K562 (cell line): ENCODE results near the gene CTXND1. TPM values are rescaled to one million over a fixed set of nuclear protein-coding genes. Genes with fewer than 3 reads are reported as not detected.

ENCODE experiments used
- ATAC-seq: fragments of 200-7000 bp; cut with Tn5 transposase; 3 replicates; pipeline ENCODE4 v1.9.1; 2020; ENCODE audit warnings: moderate library complexity
- BruUV-seq: library from RNA; stranded (reverse); fragments of 400-500 nt; replicated peaks from 2 replicates; lab custom pipeline; 2021; lab: Mats Ljungman, UMichigan
- CTCF ChIA-PET: fragments of 300-600 bp; formaldehyde crosslinking; extraction: SDS; loops from one replicate; lab custom pipeline; 2021; ENCODE audit warnings: low intra/inter-chr PET ratio; lab: Yijun Ruan, JAX
- POLR2A ChIA-PET: fragments of 300-600, 350-650 bp; sonication (Branson Sonifier 250); formaldehyde crosslinking; extraction: SDS; loops from one replicate; lab custom pipeline; 2021; ENCODE audit warnings: antibody characterized with exemption, inconsistent platforms; lab: Yijun Ruan, JAX
- DNase-seq, 4 experiments: peaks; one replicate each; pipeline versions ENCODE4 v3.0.0 to v3.0.0-alpha.2; 2011 to 2018; ENCODE audit warnings: low spot score in 3 of 4, mixed read lengths in 3 of 4; ENCODE audit errors: extremely low read depth in 1 of 4
- FAIRE-seq: peaks from 2 replicates; lab custom pipeline; 2011; peaks lifted over from hg19 to GRCh38; lab: Jason Lieb, UNC
- H2AFZ ChIP-seq: 2 replicates; pipeline ENCODE4 v1.6.0; 2011; ENCODE audit warnings: low read depth, low read length, control low read depth, inconsistent platforms
- H3K27ac ChIP-seq: fragments of 200-600 bp; 3 replicates; pipeline ENCODE4 v1.8.0; 2011; ENCODE audit warnings: low read depth, mild to moderate bottlenecking, control low read depth, inconsistent platforms, low read length, moderate library complexity, mixed read lengths; ENCODE audit errors: extremely low read depth
- H3K27me3 ChIP-seq, 2 experiments: fragments of 300-600 bp in 1 of 2; 2 replicates in 1 of 2; 3 replicates in 1 of 2; pipeline versions ENCODE4 v1.6.0 to v1.8.0; 2011; ENCODE audit warnings: inconsistent platforms in 2 of 2, low read length in 2 of 2, mild to moderate bottlenecking in 1 of 2, mixed read lengths in 1 of 2, moderate library complexity in 1 of 2; ENCODE audit not compliant: control insufficient read depth in 2 of 2, insufficient read depth in 2 of 2
- H3K36me3 ChIP-seq: fragments of 300-600 bp; 3 replicates; pipeline ENCODE4 v1.8.0; 2011; ENCODE audit warnings: mild to moderate bottlenecking, low read length, inconsistent platforms; ENCODE audit not compliant: control insufficient read depth, insufficient read depth
- H3K4me1 ChIP-seq, 2 experiments: fragments of 200-600 bp in 1 of 2; replicated peaks in 1 of 2; 2 replicates in 1 of 2; 3 replicates in 1 of 2; pipeline versions ENCODE4 v1.5.1 to v1.8.0; 2011; ENCODE audit warnings: inconsistent platforms in 2 of 2, low read length in 2 of 2, mild to moderate bottlenecking in 1 of 2, mixed read lengths in 1 of 2, moderate library complexity in 1 of 2; ENCODE audit not compliant: control insufficient read depth in 2 of 2, insufficient read depth in 2 of 2
- H3K4me2 ChIP-seq: 2 replicates; pipeline ENCODE4 v1.6.1; 2011; ENCODE audit warnings: low read length, control low read depth, inconsistent platforms, mixed read lengths; ENCODE audit not compliant: insufficient read depth
- H3K4me3 ChIP-seq: fragments of 200-600 bp; sonication (generic), shearing (Covaris generic); 2 replicates; pipeline ENCODE4 v1.5.1; 2016; ENCODE audit warnings: control low read depth, inconsistent platforms
- H3K79me2 ChIP-seq: fragments of 200-600 bp; 3 replicates; pipeline ENCODE4 v1.8.0; 2011; ENCODE audit warnings: low read length, inconsistent platforms; ENCODE audit not compliant: control insufficient read depth, insufficient read depth
- H3K9ac ChIP-seq, 2 experiments: 2 replicates each; pipeline versions ENCODE4 v1.6.0 to v1.6.1; 2011; ENCODE audit warnings: low read depth in 2 of 2, low read length in 2 of 2, control low read depth in 1 of 2, inconsistent platforms in 1 of 2, mild to moderate bottlenecking in 1 of 2, mixed read lengths in 1 of 2; ENCODE audit not compliant: insufficient read depth in 1 of 2
- H3K9me1 ChIP-seq: one replicate; pipeline ENCODE4 v1.6.0; 2011; ENCODE audit warnings: inconsistent platforms, mild to moderate bottlenecking, low read length, moderate library complexity; ENCODE audit not compliant: control insufficient read depth, insufficient read depth
- H3K9me3 ChIP-seq: replicated peaks from 2 replicates; pipeline ENCODE4 v1.5.1; 2011; ENCODE audit warnings: low read depth, low read length, inconsistent platforms; ENCODE audit not compliant: control insufficient read depth, insufficient read depth
- H4K20me1 ChIP-seq: replicated peaks from 2 replicates; pipeline ENCODE4 v1.6.1; 2011; ENCODE audit warnings: low read length, inconsistent platforms, mixed read lengths; ENCODE audit not compliant: control insufficient read depth, insufficient read depth
- PTBP1 ChIP-seq: fragments of 200-400 bp; formaldehyde crosslinking; IDR thresholded peaks from 2 replicates; pipeline ENCODE4 v1.6.1; 2017; ENCODE audit warnings: low read depth, low read length
- PURB ChIP-seq: sonication (generic); formaldehyde crosslinking; IDR thresholded peaks from 2 replicates; pipeline ENCODE4 v1.9.0; 2021; ENCODE audit warnings: low read depth, mild to moderate bottlenecking, missing genetic modification reagents
- ZNF347 ChIP-seq: fragments of 450-650 bp; formaldehyde crosslinking; IDR thresholded peaks from 2 replicates; pipeline ENCODE4 v1.4.0; 2020; ENCODE audit warnings: low read depth, mild to moderate bottlenecking, moderate library complexity
- WGBS: fragments of 100-300 bp; shearing (Covaris generic); methylation state at CpG from one replicate; pipeline ENCODE4 v1.1.6; 2016; ENCODE audit warnings: low coverage, mixed read lengths; ENCODE audit not compliant: insufficient coverage; ENCODE audit errors: missing lambda C conversion rate; 5-methylcytosine and 5-hydroxymethylcytosine counted together
- in situ Hi-C: fragments of 300-500 bp; cut with MboI; formaldehyde crosslinking; loops from 4 replicates; pipeline ENCODE4 v1.15.0; 2018; ENCODE audit warnings: inconsistent platforms, mixed read lengths
- intact Hi-C: fragments of 100-400 bp; cut with micrococcal nuclease; formaldehyde crosslinking; loops from 2 replicates; pipeline ENCODE4 v1.14.2; 2022
- polyA plus RNA-seq, 8 experiments: library from polyadenylated mRNA; depleted of rRNA in 4 of 8; stranded (reverse) in 5 of 8; unstranded in 3 of 8; fragments of >200 nt; fragmentation: Nextera tagmentation in 2 of 8; fragmentation: Illumina TruSeq in 1 of 8; extraction: Ambion mirVana in 2 of 8; extraction: Trizol in 1 of 8; gene quantifications; 2 replicates each; pipeline versions ENCODE4 v1.2.1 to v1.2.3, GENCODE V29; 2011 to 2014; ENCODE audit warnings: inconsistent platforms in 1 of 8, missing spikeins in 1 of 8
- total RNA-seq, 7 experiments: library from RNA; depleted of rRNA in 6 of 7; stranded (reverse); fragments of >200 nt in 6 of 7; fragmentation: Illumina TruSeq in 2 of 7; extraction: Trizol in 2 of 7; gene quantifications; 2 replicates each; pipeline versions ENCODE4 v1.2.1 to v1.2.3, GENCODE V29; 2011 to 2021; ENCODE audit warnings: low replicate concordance in 1 of 7
- TF ChIP-seq, protein P1 (sequence below): fragments of 450-650 bp; IDR thresholded peaks from 2 replicates; pipeline ENCODE4 v1.6.1; 2016; ENCODE audit warnings: mild to moderate bottlenecking, moderate library complexity

Gene CTXND1
- total and polyA plus RNA-seq, 9 of the 15 experiments (the other 6 are each of a cell fraction or from before 2014, with no cell fraction given) = 0.04 TPM; not detected in 7

DNA sequence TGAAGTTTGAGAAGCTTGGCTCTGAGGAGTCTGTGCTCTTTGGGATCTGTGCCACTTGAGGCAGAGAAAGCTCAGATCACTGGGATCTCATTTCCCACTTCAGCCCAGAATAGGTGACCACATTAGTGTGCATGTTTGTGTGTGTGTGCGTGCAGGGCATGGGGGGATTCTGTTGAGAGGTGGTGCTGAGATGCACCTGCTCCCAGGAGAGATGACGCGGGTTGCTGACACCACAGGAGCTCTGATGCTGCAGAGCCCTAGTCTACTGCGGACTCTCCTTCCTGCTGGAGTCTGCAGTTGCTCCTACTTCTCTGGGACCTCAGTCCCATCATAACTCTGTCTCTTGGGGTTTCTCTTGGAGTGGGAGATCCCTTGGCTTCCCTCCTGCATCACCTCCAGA is 14.7 kb upstream of the CTXND1 start:
- intact Hi-C loops = no loop called here
- H3K4me2 ChIP-seq = no peak overlapping the region
- no peak overlapping the region for H3K4me3 ChIP-seq
- no peaks in the 10 kb centered on the region for H4K20me1 ChIP-seq
- H3K27ac ChIP-seq = no peak overlapping the region
- H3K9me3 ChIP-seq = no peaks in the 10 kb centered on the region
- in situ Hi-C loops = no loop called here
- FAIRE-seq (no peak), ATAC-seq (no peak), DNase-seq (no peak)
- POLR2A ChIA-PET = interaction anchor here (0.8 kb wide), 1 partner anchor 529 kb away, joined by 3 read pairs; no protein-coding TSS in a partner anchor
- H3K4me1 ChIP-seq = no peaks in the 10 kb centered on the region
- WGBS = 0% methylated on average over 4 of the region's 4 CpGs
- H2AFZ ChIP-seq = no peak overlapping the region
- BruUV-seq = no TSS peak
- H3K79me2 ChIP-seq = no peaks in the 10 kb centered on the region
- no peak overlapping the region for H3K9ac ChIP-seq
- CTCF ChIA-PET = no interaction called here
- no peaks in the 10 kb centered on the region for H3K9me1 ChIP-seq
- no peaks in the 10 kb centered on the region for H3K36me3 ChIP-seq
- peaks cover 0 to 8% of the 10 kb centered on the region in 2 experiments; a peak in 2 of 5 replicates for H3K27me3 ChIP-seq
- no peak for TF ChIP-seq PURB
- TF ChIP-seq PTBP1 = no peak
- TF ChIP-seq ZNF347 (CRISPR knock-in tag) = no peak
- TF ChIP-seq, protein P1, sequence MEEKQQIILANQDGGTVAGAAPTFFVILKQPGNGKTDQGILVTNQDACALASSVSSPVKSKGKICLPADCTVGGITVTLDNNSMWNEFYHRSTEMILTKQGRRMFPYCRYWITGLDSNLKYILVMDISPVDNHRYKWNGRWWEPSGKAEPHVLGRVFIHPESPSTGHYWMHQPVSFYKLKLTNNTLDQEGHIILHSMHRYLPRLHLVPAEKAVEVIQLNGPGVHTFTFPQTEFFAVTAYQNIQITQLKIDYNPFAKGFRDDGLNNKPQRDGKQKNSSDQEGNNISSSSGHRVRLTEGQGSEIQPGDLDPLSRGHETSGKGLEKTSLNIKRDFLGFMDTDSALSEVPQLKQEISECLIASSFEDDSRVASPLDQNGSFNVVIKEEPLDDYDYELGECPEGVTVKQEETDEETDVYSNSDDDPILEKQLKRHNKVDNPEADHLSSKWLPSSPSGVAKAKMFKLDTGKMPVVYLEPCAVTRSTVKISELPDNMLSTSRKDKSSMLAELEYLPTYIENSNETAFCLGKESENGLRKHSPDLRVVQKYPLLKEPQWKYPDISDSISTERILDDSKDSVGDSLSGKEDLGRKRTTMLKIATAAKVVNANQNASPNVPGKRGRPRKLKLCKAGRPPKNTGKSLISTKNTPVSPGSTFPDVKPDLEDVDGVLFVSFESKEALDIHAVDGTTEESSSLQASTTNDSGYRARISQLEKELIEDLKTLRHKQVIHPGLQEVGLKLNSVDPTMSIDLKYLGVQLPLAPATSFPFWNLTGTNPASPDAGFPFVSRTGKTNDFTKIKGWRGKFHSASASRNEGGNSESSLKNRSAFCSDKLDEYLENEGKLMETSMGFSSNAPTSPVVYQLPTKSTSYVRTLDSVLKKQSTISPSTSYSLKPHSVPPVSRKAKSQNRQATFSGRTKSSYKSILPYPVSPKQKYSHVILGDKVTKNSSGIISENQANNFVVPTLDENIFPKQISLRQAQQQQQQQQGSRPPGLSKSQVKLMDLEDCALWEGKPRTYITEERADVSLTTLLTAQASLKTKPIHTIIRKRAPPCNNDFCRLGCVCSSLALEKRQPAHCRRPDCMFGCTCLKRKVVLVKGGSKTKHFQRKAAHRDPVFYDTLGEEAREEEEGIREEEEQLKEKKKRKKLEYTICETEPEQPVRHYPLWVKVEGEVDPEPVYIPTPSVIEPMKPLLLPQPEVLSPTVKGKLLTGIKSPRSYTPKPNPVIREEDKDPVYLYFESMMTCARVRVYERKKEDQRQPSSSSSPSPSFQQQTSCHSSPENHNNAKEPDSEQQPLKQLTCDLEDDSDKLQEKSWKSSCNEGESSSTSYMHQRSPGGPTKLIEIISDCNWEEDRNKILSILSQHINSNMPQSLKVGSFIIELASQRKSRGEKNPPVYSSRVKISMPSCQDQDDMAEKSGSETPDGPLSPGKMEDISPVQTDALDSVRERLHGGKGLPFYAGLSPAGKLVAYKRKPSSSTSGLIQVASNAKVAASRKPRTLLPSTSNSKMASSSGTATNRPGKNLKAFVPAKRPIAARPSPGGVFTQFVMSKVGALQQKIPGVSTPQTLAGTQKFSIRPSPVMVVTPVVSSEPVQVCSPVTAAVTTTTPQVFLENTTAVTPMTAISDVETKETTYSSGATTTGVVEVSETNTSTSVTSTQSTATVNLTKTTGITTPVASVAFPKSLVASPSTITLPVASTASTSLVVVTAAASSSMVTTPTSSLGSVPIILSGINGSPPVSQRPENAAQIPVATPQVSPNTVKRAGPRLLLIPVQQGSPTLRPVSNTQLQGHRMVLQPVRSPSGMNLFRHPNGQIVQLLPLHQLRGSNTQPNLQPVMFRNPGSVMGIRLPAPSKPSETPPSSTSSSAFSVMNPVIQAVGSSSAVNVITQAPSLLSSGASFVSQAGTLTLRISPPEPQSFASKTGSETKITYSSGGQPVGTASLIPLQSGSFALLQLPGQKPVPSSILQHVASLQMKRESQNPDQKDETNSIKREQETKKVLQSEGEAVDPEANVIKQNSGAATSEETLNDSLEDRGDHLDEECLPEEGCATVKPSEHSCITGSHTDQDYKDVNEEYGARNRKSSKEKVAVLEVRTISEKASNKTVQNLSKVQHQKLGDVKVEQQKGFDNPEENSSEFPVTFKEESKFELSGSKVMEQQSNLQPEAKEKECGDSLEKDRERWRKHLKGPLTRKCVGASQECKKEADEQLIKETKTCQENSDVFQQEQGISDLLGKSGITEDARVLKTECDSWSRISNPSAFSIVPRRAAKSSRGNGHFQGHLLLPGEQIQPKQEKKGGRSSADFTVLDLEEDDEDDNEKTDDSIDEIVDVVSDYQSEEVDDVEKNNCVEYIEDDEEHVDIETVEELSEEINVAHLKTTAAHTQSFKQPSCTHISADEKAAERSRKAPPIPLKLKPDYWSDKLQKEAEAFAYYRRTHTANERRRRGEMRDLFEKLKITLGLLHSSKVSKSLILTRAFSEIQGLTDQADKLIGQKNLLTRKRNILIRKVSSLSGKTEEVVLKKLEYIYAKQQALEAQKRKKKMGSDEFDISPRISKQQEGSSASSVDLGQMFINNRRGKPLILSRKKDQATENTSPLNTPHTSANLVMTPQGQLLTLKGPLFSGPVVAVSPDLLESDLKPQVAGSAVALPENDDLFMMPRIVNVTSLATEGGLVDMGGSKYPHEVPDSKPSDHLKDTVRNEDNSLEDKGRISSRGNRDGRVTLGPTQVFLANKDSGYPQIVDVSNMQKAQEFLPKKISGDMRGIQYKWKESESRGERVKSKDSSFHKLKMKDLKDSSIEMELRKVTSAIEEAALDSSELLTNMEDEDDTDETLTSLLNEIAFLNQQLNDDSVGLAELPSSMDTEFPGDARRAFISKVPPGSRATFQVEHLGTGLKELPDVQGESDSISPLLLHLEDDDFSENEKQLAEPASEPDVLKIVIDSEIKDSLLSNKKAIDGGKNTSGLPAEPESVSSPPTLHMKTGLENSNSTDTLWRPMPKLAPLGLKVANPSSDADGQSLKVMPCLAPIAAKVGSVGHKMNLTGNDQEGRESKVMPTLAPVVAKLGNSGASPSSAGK = no peak
